ENCODE data around the gene ATP6V0A1.

The ATP6V0A1 gene

GRCh38 chr17:42518046-42518754, 59.5 kb downstream of the ATP6V0A1 start:
- H3K4me3 ChIP-seq (replicated peaks in 1 of 2; ENCODE audit: low read depth in 2 of 2, low read length in 2 of 2), result peak overlapping the region in 1 of 2 donors; percentile 15
- TF ChIP-seq, protein P1, sequence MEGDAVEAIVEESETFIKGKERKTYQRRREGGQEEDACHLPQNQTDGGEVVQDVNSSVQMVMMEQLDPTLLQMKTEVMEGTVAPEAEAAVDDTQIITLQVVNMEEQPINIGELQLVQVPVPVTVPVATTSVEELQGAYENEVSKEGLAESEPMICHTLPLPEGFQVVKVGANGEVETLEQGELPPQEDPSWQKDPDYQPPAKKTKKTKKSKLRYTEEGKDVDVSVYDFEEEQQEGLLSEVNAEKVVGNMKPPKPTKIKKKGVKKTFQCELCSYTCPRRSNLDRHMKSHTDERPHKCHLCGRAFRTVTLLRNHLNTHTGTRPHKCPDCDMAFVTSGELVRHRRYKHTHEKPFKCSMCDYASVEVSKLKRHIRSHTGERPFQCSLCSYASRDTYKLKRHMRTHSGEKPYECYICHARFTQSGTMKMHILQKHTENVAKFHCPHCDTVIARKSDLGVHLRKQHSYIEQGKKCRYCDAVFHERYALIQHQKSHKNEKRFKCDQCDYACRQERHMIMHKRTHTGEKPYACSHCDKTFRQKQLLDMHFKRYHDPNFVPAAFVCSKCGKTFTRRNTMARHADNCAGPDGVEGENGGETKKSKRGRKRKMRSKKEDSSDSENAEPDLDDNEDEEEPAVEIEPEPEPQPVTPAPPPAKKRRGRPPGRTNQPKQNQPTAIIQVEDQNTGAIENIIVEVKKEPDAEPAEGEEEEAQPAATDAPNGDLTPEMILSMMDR (IDR thresholded peaks at IDR 0.05; ENCODE audit: low read depth, low read length), result no peak
- DNase-seq (ENCODE audit: low read depth in 2 of 2), result peak; percentile 98 to 99

DNA sequence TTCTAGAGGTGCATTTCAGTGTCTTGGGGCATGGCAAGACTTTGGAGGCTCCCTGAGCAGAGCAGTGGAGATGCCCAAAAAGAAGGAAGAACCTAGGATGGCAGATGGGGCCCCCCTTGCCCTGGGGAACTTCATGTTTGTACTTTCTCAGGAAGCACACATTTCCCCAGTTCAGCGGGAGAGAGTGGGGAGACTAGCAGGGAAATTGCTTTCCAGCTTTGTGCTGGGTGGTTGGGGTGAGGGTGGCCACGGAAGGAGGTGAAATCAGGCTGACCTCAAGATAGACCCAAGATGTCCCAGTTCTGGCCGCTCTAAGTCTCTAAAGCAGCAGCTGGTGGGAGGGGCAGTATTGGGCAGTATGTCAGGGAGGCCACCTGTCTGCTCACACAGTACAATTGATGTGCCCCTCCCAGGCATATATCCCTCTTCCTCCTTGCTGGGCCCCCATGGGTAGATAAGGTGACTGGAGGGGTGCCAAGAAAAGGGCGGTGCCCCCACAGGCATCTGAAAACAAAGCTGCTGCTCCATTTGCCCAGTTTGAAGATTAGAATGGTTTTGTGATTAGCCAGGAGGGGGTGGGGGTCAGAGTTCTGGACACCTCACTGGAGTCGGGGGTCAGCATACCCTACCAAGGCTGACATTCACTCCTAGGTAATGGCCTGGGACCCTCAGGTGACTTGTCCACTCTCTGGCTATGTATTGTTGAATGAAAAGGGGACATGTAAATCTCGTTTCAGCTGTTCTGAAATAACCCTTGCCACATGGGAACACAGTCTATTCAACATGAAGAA, 60.3 kb downstream of the ATP6V0A1 start:
- no peak overlapping the region for H3K4me3 ChIP-seq (replicated peaks in 1 of 2; ENCODE audit: low read depth in 2 of 2, low read length in 2 of 2)
- TF ChIP-seq, protein P1 (IDR thresholded peaks at IDR 0.05; ENCODE audit: low read depth, low read length), result no peak
- DNase-seq (ENCODE audit: low read depth in 2 of 2), result peak; percentile 64 to 85

- H3K4me3 ChIP-seq (replicated peaks in 1 of 2; ENCODE audit: low read depth in 2 of 2, low read length in 2 of 2), result no peak overlapping the region
- peak; percentile 99 for DNase-seq (ENCODE audit: low read depth in 2 of 2)
- TF ChIP-seq, protein P1 (IDR thresholded peaks at IDR 0.05; ENCODE audit: low read depth, low read length), result no peak
These were observed 61.1 kb downstream of the ATP6V0A1 start for GRCh38 chr17:42519546-42520491.

- TF ChIP-seq, protein P1 (IDR thresholded peaks at IDR 0.05; ENCODE audit: low read depth, low read length), result peak; percentile 25
- DNase-seq (ENCODE audit: low read depth in 2 of 2), result no peak
- no peak overlapping the region for H3K4me3 ChIP-seq (replicated peaks in 1 of 2; ENCODE audit: low read depth in 2 of 2, low read length in 2 of 2)
These were observed 61.9 kb downstream of the ATP6V0A1 start for GRCh38 chr17:42520540-42520951.

DNA sequence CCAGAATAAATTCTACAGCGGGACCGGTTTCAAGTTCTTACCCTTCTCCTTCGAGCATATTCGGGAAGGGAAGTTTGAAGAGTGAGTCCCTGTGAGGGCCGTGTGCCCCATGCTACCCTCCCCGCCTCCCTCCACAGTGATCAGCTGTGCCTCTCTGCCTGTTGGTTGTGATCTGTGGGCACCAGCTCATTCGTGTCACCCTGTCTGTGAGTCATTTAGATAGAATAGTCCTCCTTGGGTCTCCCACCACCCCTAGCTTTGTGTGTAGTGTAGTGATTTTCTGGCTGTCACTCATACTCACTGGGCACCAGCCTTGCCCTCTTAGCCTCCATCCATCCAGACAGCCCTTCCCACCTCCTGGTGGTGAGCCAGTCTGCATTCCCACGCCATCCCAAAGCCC, 62.4 kb downstream of the ATP6V0A1 start:
- DNase-seq (ENCODE audit: low read depth in 2 of 2), result peak in 1 of 2 donors; percentile 31
- no peak overlapping the region for H3K4me3 ChIP-seq (replicated peaks in 1 of 2; ENCODE audit: low read depth in 2 of 2, low read length in 2 of 2)
- TF ChIP-seq, protein P1 (IDR thresholded peaks at IDR 0.05; ENCODE audit: low read depth, low read length), result no peak

- H3K4me3 ChIP-seq (replicated peaks in 1 of 2; ENCODE audit: low read depth in 2 of 2, low read length in 2 of 2), result no peak overlapping the region
- TF ChIP-seq, protein P1 (IDR thresholded peaks at IDR 0.05; ENCODE audit: low read depth, low read length), result no peak
- peak in 1 of 2 donors; percentile 59 for DNase-seq (ENCODE audit: low read depth in 2 of 2)
These were observed 63.1 kb downstream of the ATP6V0A1 start for GRCh38 chr17:42521666-42522262.

Measured in cardiac fibroblast (primary cell).